T-helper 9 cell (primary cell): Measurements from ENCODE around the gene PIGC.

Source experiments
- DNase-seq: peaks from one replicate; pipeline ENCODE4 v3.0.0-alpha.2; 2020

The PIGC gene

GRCh38 chr1:172398193-172398592, 45.7 kb downstream of the PIGC start:
- no peak for DNase-seq

DNA sequence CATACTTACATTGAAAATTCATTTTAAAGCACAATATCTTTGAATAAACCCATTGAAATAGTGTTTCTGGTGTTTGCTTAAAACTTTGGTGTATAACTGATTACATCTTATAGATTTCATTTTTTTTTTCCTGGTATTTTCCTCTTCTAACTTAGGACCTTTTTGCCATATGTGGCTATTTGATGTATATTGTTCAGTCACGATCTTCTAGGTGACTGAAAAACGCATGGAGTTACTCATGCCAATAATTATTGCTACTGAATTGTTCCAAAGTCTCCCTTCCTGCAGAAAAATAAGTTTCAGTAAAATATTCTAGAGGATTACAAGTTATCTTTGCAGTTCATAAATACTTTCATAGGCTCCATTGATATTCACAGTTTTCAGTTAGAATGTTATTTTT, 46.2 kb downstream of the PIGC start:
- no peak for DNase-seq

- no peak for DNase-seq
Observed at GRCh38 chr1:172397221-172397620, 46.6 kb downstream of the PIGC start.

- no peak for DNase-seq
Observed at GRCh38 chr1:172395576-172395975, 48.3 kb downstream of the PIGC start.

GRCh38 chr1:172394811-172395210, 49.1 kb downstream of the PIGC start:
- DNase-seq: no peak

DNA sequence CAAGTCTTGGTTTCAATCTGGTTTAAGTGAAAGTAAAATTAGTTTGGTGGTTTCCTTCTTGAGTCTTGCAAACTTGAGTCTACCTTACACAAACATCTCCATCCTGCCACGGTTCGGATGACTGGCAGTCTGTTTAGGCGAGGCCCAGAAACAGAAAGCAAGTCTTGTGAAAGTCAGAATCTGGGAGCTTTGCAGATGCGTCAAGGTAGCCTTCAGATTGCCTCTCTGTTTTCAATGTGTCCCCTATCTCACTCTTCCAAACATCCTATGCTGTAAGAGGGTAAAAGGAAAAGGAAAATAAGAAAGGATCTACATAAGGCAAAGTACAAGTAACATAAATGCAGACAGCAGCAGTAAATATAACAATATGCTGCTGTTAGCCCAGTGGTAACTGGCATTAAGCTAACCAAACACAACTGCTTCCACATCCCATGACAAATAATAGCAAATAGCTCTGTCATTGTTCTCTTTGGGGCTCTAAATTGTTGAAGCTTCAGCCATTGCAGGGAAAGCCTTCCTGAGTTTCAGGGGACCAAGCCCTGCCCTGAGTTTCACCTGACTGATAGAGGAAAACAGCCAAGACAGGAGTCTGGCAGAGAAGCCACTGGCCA, 49.6 kb downstream of the PIGC start:
- peak; percentile 30 for DNase-seq

DNA sequence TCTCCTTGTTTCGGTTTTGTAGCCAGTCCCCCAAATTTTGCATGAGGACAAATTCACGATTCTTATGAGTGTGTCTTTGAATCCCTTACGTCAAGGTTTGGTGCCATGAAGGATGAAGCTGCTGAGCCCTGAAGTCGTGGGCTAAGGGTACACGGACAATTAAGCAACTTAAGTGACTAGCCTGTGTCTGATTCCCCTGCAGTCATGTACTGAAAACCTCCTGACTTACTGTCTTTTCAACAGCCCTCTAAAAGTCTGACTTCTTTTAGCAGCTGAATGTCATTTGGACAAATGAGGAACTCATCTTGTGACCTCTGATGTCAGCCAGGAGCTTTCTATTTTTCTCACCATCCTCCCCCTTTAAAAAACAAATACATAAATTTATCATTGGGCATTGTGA, 50.5 kb downstream of the PIGC start:
- no peak for DNase-seq

- no peak for DNase-seq
Observed at GRCh38 chr1:172391976-172392375, 51.9 kb downstream of the PIGC start.
